Measurements from ENCODE around the gene SAP130. TPM values are rescaled to one million over a fixed set of nuclear protein-coding genes. Genes with fewer than 3 reads are reported as not detected.

The SAP130 gene
- total and polyA plus RNA-seq, 2 of the 4 experiments (the other 2 are of a cell fraction), result 6.1 to 17.1 TPM

GRCh38 chr2:127985026-127985734, 42.7 kb downstream of the SAP130 start:
- Histone ChIP-seq H3K4me3 (ENCODE audit: insufficient read depth, low read depth, low read length) (no peak overlapping the region), H3K27me3 (ENCODE audit: control insufficient read depth, insufficient read depth, low read length) (no peaks in the 10 kb centered on the region), H3K18ac (ENCODE audit: low read depth, low read length) (no peak overlapping the region), H3K56ac (ENCODE audit: extremely low read depth, insufficient read depth, low read length) (no peak overlapping the region), H4K20me1 (ENCODE audit: insufficient read depth, low read length) (no peaks in the 10 kb centered on the region; the same call in 1 of the 2 replicates), H2BK5ac (ENCODE audit: low read depth, low read length, poor library complexity, severe bottlenecking) (no peak overlapping the region), H2AFZ (replicated peaks; ENCODE audit: low read length, poor library complexity) (peak overlapping the region; percentile 3), H3K14ac (replicated peaks; ENCODE audit: low read depth, low read length) (no peak overlapping the region), H3K4me2 (ENCODE audit: low read depth, low read length) (no peak overlapping the region), H3K36me3 (ENCODE audit: control insufficient read depth, insufficient read depth, low read length) (peaks cover 47% of the 10 kb centered on the region), H2BK15ac (ENCODE audit: low read depth, low read length) (no peak overlapping the region), H4K8ac (ENCODE audit: low read depth in 2 of 2, low read length in 2 of 2) (no peak overlapping the region), H3K9me3 (ENCODE audit: control insufficient read depth, insufficient read depth, low read length) (no peaks in the 10 kb centered on the region), H3K9me1 (ENCODE audit: insufficient read depth, low read length) (peaks cover 6% of the 10 kb centered on the region; the same call in 1 of the 2 replicates), H4K91ac (ENCODE audit: insufficient read depth, low read depth, low read length) (no peak overlapping the region), H3K4ac (ENCODE audit: low read depth, low read length) (no peak overlapping the region), H2AK5ac (ENCODE audit: low read depth, low read length) (no peak overlapping the region), H4K5ac (ENCODE audit: low read depth, low read length) (no peak overlapping the region), H3K23ac (ENCODE audit: low read depth, low read length) (no peak overlapping the region), H3K4me1 (ENCODE audit: control insufficient read depth, insufficient read depth, low read length) (no peaks in the 10 kb centered on the region; the same call in 1 of the 2 replicates), H3K79me1 (ENCODE audit: low read depth in 1 of 2, low read length in 2 of 2) (peaks cover 5 to 19% of the 10 kb centered on the region in 2 experiments; a peak in 2 of 4 replicates), H3K27ac (ENCODE audit: insufficient read depth, low read length) (no peak overlapping the region), H2BK20ac (ENCODE audit: low read depth, low read length) (no peak overlapping the region), H2BK120ac (ENCODE audit: low read depth, low read length) (no peak overlapping the region), H2AK9ac (replicated peaks; ENCODE audit: low read depth, low read length, poor library complexity) (no peak overlapping the region), H3K9ac (ENCODE audit: low read depth, low read length) (no peak overlapping the region)
- 70% methylated on average over 2 of the region's 6 CpGs; no CpG with 5 or more reads in 1 of the 2 experiments for WGBS, 2 experiments (ENCODE audit: extremely low coverage in 2 of 2, insufficient read length in 1 of 2)
- CTCF ChIA-PET, result no interaction called here
- DNase-seq (peak; percentile 17), ATAC-seq (ENCODE audit: low read depth) (peak; percentile 53)
- in situ Hi-C loops (cut with MboI; ENCODE audit: low sequenced_read_pairs), result loop anchor here (25.0 kb wide), 1 partner anchor 698 kb away; the partner anchor contains the start of gene ERCC3
- no TSS peak for BruUV-seq (replicated peaks)
- dilution Hi-C loops (cut with HindIII; ENCODE audit: low sequenced_read_pairs, unreplicated experiment), result no loop called here
- POLR2A ChIA-PET (ENCODE audit: unreplicated experiment), result no interaction called here
- TF ChIP-seq CEBPB (IDR thresholded peaks at IDR 0.05; ENCODE audit: low read depth, low read length) (no peak), MXI1 (IDR thresholded peaks at IDR 0.05; ENCODE audit: borderline replicate concordance, low read depth, low read length) (no peak), BHLHE40 (IDR thresholded peaks at IDR 0.05; ENCODE audit: low read depth, low read length) (no peak), POLR2A (IDR thresholded peaks at IDR 0.05; ENCODE audit: low read depth, low read length) (no peak), CHD1 (IDR thresholded peaks at IDR 0.05; ENCODE audit: low read depth, low read length) (no peak)
- intact Hi-C loops (cut with micrococcal nuclease), result no loop called here

Data from IMR-90 (cell line).